C1 segment of cervical spinal cord (tissue), 14 donors: ENCODE measurements around the gene NOTCH2.
"Not testable (repeated sequence)": the region's sequence is repeated elsewhere in the genome, so short reads cannot be mapped to it uniquely, and the experiment has no call there.

ENCODE experiments used
- DNase-seq, 14 donors: peaks; one replicate each; lab custom pipeline; 2025; lab: John Stamatoyannopoulos, UW

Gene NOTCH2

DNA sequence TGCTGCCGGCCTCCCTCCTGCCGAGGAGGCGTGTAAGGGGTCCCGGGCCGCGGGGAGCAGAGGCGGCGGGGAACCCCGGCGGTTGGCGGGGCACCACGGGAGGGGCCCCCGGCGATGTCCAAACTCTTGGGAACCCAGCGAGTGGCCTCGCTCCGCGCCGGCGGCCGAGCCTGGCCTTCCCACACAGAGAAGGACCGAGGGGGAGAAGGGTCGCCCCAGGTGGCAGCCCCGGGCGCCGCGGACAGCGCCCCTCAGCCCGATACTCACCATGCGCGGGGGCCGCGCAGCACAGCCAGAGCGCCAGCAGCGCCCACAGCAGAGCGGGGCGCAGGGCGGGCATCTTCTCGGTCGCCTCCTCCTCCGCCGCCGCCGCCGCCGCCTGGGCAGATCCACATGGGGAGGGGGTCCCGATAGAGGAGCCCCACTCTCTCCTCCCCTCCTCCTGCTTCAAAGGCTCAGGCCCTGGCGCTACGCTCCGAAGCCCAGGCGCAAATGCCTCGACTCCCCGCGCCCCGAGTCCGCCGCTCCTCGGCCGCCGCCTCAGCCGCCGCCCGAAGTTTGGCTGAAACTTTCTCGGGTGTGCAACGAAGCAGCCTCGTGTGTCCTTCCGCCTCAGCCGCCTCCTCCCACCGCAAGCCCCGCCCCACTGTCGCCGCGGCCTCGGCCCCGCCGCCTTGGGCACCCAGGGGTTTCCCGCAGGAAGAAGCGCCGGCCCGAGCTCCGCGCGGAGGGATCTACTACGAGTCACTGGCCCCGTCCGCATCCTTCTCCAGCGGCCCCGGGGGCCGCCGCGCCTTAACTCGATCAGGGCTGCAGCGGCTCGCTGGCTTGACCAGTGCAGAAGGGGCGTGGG lies at the start of gene NOTCH2:
TSS of gene NOTCH2 (minus strand) at position 596 of the 853 bp plus-strand sequence. CDS start at position 340, 256 bp downstream.
- peak in 9 of 14 donors; percentile 2 to 35 (median 14) for DNase-seq

DNA sequence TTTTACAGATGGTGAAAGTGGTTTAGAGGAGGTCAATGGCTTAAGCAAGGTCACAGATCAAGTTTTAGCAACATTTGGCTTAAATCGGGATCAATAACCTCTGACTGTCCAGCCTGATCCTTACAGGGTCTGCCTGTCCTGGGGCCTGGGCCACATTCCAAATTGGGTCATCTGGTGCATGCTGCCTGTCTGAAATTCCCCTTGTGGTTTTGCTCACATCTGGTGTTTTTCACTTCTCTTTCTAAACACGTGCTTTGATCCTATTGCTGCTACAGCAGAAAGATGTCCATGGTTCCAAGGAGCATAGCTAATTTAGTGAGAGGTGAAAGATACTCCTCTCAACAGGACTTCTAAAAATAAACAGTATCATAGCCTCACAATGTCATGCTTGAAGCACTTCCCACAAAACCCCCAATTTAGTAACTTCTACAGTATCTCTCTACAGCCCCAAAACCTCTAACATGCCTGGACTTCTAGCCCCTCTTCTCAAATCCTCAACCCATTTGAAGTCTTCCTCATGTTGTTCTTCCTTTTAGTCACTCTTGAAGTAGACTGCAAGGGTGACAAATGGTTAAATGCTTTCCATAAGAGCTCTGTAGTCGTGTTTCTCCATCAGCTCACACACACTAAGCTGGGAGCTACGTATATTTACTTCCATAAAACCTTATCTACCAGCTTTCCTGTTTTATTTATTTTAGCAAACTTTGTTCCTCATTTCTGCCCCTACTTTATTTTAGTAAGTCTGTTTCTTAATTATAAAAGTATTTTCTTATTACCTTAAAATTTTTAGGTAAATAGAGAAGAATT lies 48.1 kb upstream of the NOTCH2 start:
- DNase-seq: not testable (repeated sequence)

DNA sequence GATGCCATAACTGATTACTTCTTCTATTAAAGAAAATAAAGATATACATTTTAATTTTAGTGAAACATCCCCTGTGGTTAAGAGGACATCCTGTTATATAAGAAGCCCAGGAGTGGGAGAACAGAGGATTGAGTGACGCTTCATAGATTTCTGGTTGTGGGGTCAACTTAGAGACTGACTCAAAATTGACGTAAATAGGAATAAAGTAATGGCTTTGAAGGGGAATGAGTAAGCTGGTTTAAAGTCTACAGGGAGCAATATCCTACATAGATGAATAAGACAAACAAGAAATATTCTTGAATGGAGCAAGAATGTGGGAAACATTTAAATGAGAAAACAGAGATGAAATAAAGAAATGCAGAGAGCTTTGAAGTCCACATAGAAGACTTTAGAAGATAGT lies 46.6 kb upstream of the NOTCH2 start:
- not testable (repeated sequence) for DNase-seq

DNA sequence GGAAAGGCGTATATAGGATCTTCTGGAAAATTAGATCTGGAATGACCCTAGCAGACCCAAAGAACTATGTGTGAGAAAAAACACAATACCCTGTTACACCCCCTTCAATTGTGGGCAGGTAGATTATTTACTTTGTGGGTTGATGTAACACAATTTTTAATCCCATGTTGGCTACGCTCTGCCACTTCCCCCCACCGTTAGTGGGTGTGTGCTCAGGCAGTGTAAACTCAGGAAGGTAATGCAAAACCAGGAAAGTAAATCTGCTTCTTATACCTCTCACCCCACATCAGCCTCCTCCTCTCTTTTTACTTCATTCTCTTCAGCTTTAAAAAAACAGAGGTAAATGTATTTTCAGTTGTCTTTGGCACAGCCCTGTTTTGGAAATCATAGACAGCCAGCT lies 43.7 kb upstream of the NOTCH2 start:
- DNase-seq: not testable (repeated sequence)

DNA sequence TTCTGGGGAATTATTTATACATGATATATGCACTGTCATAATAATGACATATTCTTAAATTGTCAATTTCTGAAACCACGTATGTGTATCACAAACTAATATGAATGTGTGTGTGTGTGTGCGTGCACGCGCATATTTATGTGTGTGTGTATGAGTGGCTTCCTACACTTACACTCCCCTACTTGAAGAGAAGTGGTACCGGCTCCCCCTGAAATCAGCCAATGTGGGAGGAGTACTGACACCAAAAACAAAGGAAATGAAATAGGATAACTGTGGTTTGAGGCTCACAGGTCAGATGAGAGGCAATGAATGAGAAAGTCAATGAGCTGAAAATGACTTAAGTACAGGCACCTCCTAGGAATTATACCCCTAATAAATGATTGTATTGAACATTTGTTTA lies 42.8 kb upstream of the NOTCH2 start:
- DNase-seq: not testable (repeated sequence)

DNA sequence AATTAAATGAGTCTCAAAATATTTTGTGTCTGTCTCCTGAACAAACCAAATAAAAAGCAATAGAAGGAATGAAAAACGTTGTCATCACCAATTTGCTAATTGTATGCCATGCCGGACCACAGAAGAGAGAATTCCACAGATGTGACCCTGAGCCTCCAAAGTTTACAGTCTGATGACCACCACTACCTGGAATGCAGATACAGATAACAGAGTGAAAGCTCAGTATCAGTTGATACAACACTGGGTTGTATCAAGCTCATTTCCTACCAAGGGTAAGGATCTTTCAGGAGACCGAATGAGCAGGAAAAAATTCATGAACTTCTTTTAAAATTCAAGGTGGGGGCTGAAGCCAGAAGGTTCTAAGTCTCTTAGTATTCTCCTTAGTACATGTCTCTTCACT lies 42.3 kb upstream of the NOTCH2 start:
- DNase-seq: not testable (repeated sequence)

DNA sequence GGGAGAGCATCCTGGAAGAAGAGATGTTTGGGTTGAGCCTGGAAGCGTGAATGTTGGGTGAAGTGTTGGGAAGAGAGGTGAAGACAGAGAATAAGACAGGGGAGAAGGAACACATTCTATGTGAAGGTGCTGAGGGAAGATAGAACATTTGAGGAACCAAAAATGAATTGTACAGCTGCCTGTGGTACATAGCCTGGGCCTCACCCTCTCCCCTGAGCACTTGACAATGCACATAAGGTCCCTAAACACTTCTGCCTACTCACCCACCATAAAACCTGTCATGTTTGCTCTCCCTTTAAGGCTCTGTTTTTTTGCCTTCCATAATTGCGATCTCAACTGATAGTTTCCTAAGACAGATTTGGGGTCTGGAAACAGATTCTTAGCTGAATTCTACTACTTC lies 41.5 kb upstream of the NOTCH2 start:
- not testable (repeated sequence) for DNase-seq

DNA sequence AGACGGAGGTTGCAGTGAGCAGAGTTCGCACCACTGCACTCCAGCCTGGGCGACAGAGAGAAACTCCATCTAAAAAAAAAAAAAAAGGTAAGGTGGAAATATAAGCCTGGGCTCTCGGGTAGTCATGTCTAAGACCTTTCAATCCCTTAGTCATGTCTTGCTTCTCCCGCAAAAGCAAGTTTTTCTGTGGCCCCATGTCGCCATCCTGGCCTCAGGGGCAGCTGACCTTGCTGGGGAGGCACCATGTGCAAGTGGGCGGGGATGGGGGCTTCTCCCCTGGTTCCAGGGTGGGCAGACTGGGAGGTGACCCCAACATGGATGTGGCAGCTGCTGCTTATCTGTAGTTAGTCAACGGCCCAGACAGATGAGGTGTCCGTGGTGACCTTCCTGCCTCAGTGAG lies 40.2 kb upstream of the NOTCH2 start:
- not testable (repeated sequence) for DNase-seq

DNA sequence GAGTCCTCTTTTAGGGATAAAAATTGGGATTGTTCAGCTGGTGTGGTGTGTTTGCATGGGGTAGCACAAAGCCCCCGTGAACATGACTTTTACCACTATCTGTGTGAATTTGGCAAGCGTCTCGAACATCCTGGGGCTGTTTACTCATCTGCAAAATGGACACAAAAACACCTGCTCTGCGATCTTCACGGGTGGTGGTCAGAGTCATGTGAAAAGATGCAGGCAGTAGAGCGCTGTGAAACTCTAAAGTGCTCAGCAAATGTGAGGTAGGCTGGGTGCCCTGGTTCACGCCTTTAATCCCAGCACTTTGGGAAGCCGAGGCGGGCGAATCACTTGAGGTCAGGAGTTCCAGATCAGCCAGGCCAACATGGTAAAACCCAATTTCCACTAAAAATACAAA lies 39.7 kb upstream of the NOTCH2 start:
- not testable (repeated sequence) for DNase-seq

DNA sequence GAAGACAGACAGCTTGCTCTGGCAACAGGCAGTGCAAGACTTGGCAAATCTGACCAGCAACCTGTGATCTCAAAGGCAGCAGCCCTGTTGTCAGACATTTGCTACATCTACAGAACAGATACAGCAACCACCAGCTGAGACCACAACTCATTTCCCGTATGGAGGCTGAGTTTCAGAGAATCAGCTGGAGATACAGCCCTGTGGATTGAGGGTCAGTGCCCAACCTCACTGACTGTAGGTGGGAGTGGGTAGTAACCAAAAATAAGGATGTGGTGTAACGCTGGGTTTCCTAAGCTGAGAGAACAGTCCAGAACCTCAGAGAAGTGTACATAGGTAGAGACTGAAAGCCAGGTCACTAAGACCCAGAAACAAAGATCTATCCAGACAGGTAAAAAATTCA lies 35.8 kb upstream of the NOTCH2 start:
- DNase-seq: not testable (repeated sequence)

DNA sequence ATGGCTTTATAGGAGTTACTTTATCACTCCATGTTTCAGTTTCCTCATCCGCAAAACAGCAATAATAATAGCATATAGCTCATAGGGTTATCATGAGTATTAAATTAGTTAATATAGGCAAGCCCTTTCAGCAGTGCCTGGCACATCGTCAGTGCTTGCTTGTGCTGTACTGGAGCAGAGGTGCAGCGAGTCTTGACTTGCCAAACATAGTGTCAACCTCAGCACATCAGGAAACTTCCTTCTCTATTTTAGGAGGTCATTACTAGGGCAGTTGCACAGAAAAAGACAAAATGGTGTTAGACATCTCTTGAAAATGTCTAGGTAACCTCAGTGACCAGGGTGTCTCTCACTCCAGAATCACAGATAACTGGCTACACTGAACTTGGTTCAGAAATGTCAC lies 34.3 kb upstream of the NOTCH2 start:
- DNase-seq: not testable (repeated sequence)

DNA sequence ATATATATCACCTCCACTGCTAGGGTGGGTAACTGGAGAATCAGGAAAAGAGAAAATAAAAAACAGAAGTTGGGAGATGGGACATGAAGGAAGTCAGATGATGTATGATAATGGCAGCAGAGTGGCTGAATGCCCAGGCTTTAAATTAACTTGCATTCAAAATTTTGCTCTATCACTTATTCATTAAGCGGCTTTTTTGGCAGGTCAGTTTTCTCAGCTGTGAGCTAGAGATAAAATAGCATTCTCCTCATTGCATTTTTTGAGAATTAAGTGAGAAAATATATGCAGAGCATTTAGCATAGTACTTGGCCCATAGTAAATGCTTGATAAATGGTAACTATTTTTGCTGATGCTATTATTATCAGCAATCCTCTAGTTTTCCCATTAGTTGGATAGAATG lies 32.1 kb upstream of the NOTCH2 start:
- DNase-seq: not testable (repeated sequence)

DNA sequence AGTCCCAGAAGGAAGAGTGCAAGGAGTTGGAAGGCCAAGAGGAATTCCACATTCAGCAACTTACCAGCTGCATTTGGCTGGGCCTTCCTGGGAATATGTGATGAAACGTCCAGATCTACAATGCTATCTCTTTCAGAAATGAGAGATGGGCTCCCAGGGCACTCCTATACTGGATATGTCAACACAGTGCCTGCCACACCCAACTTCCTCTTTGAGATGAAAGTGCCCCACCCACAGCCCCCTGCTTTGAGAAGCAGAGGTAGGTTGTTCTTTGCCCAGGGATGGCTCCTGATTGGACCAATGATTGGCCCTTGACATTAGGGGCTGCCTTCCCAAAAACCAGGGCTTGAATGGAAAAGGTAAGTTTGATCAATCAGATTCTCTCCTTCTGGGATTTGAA lies 31.1 kb upstream of the NOTCH2 start:
- DNase-seq: not testable (repeated sequence)

DNA sequence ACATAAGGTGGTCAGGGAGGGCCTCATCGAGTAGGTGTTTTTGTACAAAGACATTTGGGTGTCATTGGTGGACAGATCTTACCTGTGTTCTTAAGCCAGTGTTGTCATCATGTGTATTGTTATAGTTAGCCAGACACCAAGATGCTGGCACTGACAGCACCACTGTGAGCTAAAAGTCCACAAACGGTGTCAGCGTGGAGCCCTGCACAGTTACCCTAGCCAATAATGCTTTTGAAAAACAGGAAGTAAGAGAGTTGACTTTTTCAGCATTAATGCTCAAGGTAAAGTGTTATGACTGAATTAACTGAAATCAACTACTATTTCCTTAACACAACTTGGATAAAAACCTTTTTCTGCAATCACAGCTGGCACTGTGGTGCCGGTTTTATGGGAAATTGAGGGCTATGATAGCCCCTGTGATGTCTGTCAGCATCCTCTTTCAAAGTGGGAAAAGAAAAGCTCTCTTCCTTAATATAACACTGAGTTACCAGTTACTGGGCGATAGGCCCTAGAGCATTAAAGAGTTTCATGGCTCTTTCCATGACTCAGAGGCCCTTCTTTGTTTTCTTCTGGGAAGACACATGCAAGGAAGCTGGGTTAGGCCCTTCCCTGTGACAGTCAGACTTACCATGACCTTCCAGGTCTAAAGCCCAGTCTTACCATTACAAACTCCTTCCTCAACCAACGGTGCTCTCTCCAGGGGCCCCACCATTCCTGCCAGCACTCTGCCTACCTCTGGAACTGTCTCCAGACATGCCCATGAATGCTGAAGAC lies 29.7 kb upstream of the NOTCH2 start:
- DNase-seq: not testable (repeated sequence)

DNA sequence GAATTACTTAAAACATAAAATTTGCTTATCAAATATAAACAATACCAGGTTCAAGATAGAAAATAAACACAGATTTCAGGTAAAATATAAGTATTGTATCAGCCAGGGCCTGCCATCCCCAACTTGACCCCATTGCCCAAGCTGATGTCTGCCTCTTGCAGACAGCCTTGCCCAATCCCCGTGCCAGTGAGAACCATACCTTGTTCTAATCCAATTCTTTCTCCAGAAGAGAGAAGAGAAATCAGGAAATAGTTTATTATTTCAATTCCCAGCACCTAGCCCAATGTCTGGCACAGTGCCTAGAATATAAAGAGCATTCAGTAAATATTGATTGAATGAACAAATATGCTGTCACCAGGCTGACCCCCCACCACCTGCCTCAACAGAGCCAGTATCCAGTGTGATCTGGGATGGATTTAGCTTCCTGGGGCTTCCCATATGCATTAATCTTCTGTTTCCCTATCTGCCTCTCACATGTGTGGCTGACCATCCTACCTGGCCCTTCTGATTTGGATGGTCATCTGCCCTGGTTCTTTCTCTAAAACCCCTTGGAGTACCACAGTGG lies 27.6 kb upstream of the NOTCH2 start:
- not testable (repeated sequence) for DNase-seq

DNA sequence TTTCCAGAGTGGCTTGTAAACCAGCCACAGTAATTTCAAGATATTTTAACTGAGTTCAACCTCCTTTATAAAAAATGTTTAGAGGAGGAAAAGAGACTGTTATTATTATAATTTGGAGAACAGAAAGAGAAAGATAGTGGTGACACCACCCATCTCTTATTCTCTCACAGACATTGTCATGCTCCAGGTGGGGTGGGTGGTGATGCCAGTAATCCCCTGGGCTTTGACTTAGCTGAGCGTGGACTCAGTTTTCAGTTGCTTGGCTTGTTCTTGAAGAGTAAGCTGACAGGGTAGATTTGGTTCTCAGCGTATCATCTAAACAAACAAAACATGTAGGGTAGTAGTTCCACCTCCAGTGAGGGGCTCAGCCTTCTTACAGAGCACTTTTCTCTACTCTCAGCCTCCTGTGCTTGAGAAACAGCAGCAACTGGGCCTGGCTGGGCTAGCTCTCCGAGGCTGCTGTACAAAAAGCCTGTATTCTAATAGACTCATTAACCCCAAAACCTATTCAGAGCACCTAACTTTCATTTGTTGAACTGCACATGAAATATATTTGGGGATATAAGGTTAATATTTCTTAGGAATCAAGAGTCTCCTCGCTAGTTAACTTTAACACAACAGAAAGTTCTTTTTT lies 24.2 kb upstream of the NOTCH2 start:
- not testable (repeated sequence) for DNase-seq

DNA sequence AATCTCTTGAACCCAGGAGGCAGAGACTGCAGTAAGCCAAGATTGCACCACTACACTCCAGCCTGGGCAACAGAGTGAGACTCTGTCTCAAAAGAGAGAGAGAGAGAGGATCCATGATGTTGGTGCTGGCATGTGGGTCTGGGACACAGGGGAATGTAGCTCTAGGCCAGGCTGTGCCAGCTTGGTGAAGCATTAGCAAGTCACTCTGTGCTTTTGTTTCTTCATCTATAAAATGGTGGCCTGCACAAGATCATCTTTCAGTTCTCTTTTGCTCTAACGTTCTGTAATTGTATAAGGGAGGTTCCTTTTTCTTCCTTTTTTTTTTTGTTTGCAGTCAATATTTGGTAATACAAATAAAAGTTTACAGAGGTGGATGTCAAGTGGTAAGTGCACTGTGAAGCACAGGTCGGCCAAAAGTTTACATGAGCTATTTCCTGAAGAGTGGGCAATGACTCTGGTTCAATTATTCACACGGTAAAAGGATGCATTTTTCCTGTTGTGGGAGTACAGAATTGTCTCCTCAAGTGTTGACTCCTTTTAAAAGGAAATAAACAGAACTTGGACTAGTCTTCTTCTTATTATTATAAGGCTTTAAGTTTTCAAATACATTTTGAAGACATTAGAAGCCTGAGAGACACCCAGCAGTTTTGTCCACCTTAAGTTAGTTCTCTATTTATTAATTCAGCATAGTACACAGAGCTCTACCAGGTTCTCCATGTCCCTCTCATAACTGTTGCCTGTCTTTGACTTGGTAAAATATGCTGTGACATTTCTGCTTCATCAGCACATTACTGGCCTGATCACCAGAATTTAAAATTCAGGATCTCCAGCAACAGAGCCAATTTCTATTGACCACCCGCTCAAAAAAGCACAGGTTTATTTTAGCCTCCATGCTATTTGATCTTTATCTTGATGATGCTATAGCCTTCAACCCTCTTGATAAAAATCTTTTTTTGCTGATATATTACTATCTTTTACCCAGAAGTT lies 23.1 kb upstream of the NOTCH2 start:
- DNase-seq: not testable (repeated sequence)

DNA sequence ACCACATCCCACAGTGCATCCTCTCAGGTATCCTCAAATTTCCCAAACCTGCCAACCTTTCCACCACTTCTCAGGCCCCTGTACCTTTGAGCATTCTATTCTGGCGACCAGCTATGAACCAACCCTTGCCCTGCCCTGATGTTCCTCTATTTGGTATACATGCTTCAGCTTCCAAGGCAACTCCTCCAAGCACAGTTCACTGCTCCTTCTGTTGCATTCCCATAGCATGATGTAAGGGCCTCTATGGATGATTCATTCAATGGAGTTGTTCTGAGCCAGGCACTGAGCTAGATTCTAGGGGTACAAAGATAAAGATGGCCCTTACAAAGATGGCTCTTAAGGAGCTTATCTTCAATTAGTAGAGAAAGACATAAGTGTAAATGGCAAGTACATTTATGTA lies 21.4 kb upstream of the NOTCH2 start:
- not testable (repeated sequence) for DNase-seq

DNA sequence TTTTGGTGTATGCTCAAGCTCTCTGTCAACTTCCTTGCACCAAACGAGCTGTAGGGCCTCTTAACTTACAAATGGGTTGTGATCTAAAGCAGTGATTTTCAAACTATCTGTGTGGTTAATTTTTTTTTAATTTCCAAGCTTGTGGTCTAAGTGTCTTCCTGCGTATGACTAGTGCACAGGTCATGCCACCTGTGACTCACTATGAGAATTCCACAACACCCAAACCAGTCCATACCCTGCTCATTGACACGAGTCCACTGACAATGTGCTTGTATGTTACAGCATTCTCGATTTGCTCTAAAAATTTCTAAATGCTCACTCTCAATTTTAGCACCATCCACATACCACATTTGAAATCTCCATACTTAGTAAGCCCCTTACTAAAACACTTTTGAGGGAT lies 18.5 kb upstream of the NOTCH2 start:
- not testable (repeated sequence) for DNase-seq

DNA sequence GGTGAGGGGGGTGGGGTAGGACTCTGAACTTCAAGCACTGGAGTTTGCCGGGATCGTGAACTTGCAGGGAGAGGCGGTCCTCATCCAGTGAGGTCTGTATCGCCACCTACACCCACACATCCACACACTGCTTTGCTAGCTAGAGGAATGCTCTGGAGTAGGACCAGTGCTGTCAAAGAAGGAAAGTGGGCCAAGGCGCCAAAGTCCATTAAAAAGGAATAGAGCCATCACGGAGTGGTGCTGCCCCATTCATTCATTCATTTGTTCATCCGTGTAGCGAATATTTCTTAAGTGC lies 405 bp upstream of the NOTCH2 start:
- not testable (repeated sequence) for DNase-seq
